Duodenal mucosa (tissue), 2 donors: ENCODE measurements around the gene COL5A1.

Source experiments
- H3K27ac ChIP-seq: one replicate; pipeline ENCODE4 v1.7.0; 2013; ENCODE audit warnings: low read depth, low read length
- H3K27me3 ChIP-seq, 2 donors: one replicate each; pipeline ENCODE4 v1.7.0; 2013; ENCODE audit warnings: low read length in 2 of 2, control low read depth in 1 of 2; ENCODE audit not compliant: insufficient read depth in 2 of 2, control insufficient read depth in 1 of 2
- H3K36me3 ChIP-seq, 2 donors: one replicate each; pipeline ENCODE4 v1.7.0; 2013; ENCODE audit warnings: low read length in 2 of 2, control low read depth in 1 of 2; ENCODE audit not compliant: insufficient read depth in 2 of 2, control insufficient read depth in 1 of 2
- H3K4me1 ChIP-seq, 2 donors: one replicate each; pipeline ENCODE4 v1.7.0; 2013; ENCODE audit warnings: low read length in 2 of 2, control low read depth in 1 of 2; ENCODE audit not compliant: insufficient read depth in 2 of 2, control insufficient read depth in 1 of 2
- H3K4me3 ChIP-seq, 2 donors: one replicate each; pipeline ENCODE4 v1.7.0; 2013; ENCODE audit warnings: low read length in 2 of 2, low read depth in 1 of 2
- H3K9ac ChIP-seq, 2 donors: one replicate each; pipeline ENCODE4 v1.7.0; 2013; ENCODE audit warnings: low read length in 2 of 2, low read depth in 1 of 2
- H3K9me3 ChIP-seq, 2 donors: one replicate each; pipeline ENCODE4 v1.7.0; 2013; ENCODE audit warnings: low read length in 2 of 2, control low read depth in 1 of 2; ENCODE audit not compliant: control insufficient read depth in 1 of 2

Gene COL5A1

GRCh38 chr9:134824583-134824982 lies 183.0 kb downstream of the COL5A1 start:
- H3K9me3 ChIP-seq: no peaks in the 10 kb centered on the region
- H3K27ac ChIP-seq: no peak overlapping the region
- peaks cover 7 to 14% of the 10 kb centered on the region in 2 donors for H3K36me3 ChIP-seq
- no peaks in the 10 kb centered on the region for H3K27me3 ChIP-seq
- H3K9ac ChIP-seq: no peak overlapping the region
- no peak overlapping the region for H3K4me3 ChIP-seq
- no peaks in the 10 kb centered on the region for H3K4me1 ChIP-seq

- Histone ChIP-seq H3K4me1 (no peaks in the 10 kb centered on the region), H3K27me3 (no peaks in the 10 kb centered on the region), H3K4me3 (no peak overlapping the region), H3K9me3 (no peaks in the 10 kb centered on the region), H3K9ac (no peak overlapping the region), H3K36me3 (peaks cover 7 to 10% of the 10 kb centered on the region in 2 donors), H3K27ac (no peak overlapping the region)
These were observed 183.4 kb downstream of the COL5A1 start for GRCh38 chr9:134825025-134825424.

- Histone ChIP-seq H3K4me1 (no peaks in the 10 kb centered on the region), H3K4me3 (no peak overlapping the region), H3K36me3 (peaks cover 4 to 13% of the 10 kb centered on the region in 2 donors), H3K9ac (no peak overlapping the region), H3K9me3 (no peaks in the 10 kb centered on the region), H3K27ac (no peak overlapping the region), H3K27me3 (no peaks in the 10 kb centered on the region)
These were observed 185.0 kb downstream of the COL5A1 start for GRCh38 chr9:134826336-134827285.

- H3K4me1 ChIP-seq: no peaks in the 10 kb centered on the region
- peaks cover 4 to 13% of the 10 kb centered on the region in 2 donors for H3K36me3 ChIP-seq
- no peaks in the 10 kb centered on the region for H3K27me3 ChIP-seq
- H3K27ac ChIP-seq: no peak overlapping the region
- no peak overlapping the region for H3K9ac ChIP-seq
- no peaks in the 10 kb centered on the region for H3K9me3 ChIP-seq
- no peak overlapping the region for H3K4me3 ChIP-seq
These were observed 186.0 kb downstream of the COL5A1 start for GRCh38 chr9:134827559-134827958.

- Histone ChIP-seq H3K27ac (no peak overlapping the region), H3K9me3 (no peaks in the 10 kb centered on the region), H3K27me3 (no peaks in the 10 kb centered on the region), H3K4me1 (no peaks in the 10 kb centered on the region), H3K36me3 (peaks cover 4 to 13% of the 10 kb centered on the region in 2 donors), H3K9ac (no peak overlapping the region), H3K4me3 (no peak overlapping the region)
These were observed 186.4 kb downstream of the COL5A1 start for GRCh38 chr9:134827993-134828392.

- no peaks in the 10 kb centered on the region for H3K4me1 ChIP-seq
- H3K36me3 ChIP-seq: peaks cover 4 to 10% of the 10 kb centered on the region in 2 donors
These were observed 187.3 kb downstream of the COL5A1 start for GRCh38 chr9:134828892-134829291.

GRCh38 chr9:134829356-134829937 lies 187.8 kb downstream of the COL5A1 start:
- no peaks in the 10 kb centered on the region for H3K4me1 ChIP-seq
- H3K36me3 ChIP-seq: peaks cover 4 to 14% of the 10 kb centered on the region in 2 donors
- H3K9me3 ChIP-seq: no peaks in the 10 kb centered on the region
- H3K4me3 ChIP-seq: no peak overlapping the region
- H3K27ac ChIP-seq: no peak overlapping the region
- no peak overlapping the region for H3K9ac ChIP-seq
- H3K27me3 ChIP-seq: no peaks in the 10 kb centered on the region

More at GRCh38 chr9:134828892-134829291, 187.3 kb downstream of the COL5A1 start:
- no peak overlapping the region for H3K4me3 ChIP-seq
- H3K9me3 ChIP-seq: no peaks in the 10 kb centered on the region
- H3K27me3 ChIP-seq: no peaks in the 10 kb centered on the region
- H3K9ac ChIP-seq: no peak overlapping the region
- H3K27ac ChIP-seq: no peak overlapping the region

GRCh38 chr9:134830126-134830525 lies 188.5 kb downstream of the COL5A1 start:
- no peak overlapping the region for H3K4me3 ChIP-seq
- peaks cover 4 to 14% of the 10 kb centered on the region in 2 donors for H3K36me3 ChIP-seq
- no peaks in the 10 kb centered on the region for H3K27me3 ChIP-seq

GRCh38 chr9:134830926-134831720 lies 189.5 kb downstream of the COL5A1 start:
- Histone ChIP-seq H3K9ac (no peak overlapping the region), H3K27me3 (no peaks in the 10 kb centered on the region), H3K4me1 (no peaks in the 10 kb centered on the region), H3K36me3 (peaks cover 4 to 14% of the 10 kb centered on the region in 2 donors), H3K4me3 (no peak overlapping the region), H3K9me3 (no peaks in the 10 kb centered on the region), H3K27ac (no peak overlapping the region)

More at GRCh38 chr9:134830126-134830525, 188.5 kb downstream of the COL5A1 start:
- H3K4me1 ChIP-seq: no peaks in the 10 kb centered on the region
- H3K27ac ChIP-seq: no peak overlapping the region
- no peak overlapping the region for H3K9ac ChIP-seq
- H3K9me3 ChIP-seq: no peaks in the 10 kb centered on the region
